HepG2 (cell line): ENCODE results near the gene CC2D1A. TPM values are rescaled to one million over a fixed set of nuclear protein-coding genes. Genes with fewer than 3 reads are reported as not detected.

Experiments used
- ATAC-seq: fragments of 200-7000 bp; cut with Tn5 transposase; 3 replicates; pipeline ENCODE4 v1.9.1; 2020; ENCODE audit warnings: mild to moderate bottlenecking, moderate library complexity
- BruUV-seq: library from RNA; stranded (reverse); fragments of 400-500 nt; replicated peaks from 2 replicates; lab custom pipeline; 2021; lab: Mats Ljungman, UMichigan
- CTCF ChIA-PET: fragments of 300-600 bp; formaldehyde crosslinking; extraction: SDS; loops from one replicate; lab custom pipeline; 2021; ENCODE audit warnings: low total read pairs, inconsistent platforms, low intra/inter-chr PET ratio; lab: Yijun Ruan, JAX
- POLR2A ChIA-PET: fragments of 350-600 bp; sonication (Branson Sonifier 250); formaldehyde crosslinking; loops from one replicate; lab custom pipeline; 2020; ENCODE audit warnings: antibody characterized with exemption, inconsistent platforms; lab: Yijun Ruan, JAX
- DNase-seq: peaks from one replicate; pipeline ENCODE4 v3.0.0-alpha.2; 2015; ENCODE audit warnings: low spot score
- FAIRE-seq: peaks from 3 replicates; lab custom pipeline; 2011; peaks lifted over from hg19 to GRCh38; lab: Jason Lieb, UNC
- H2AFZ ChIP-seq: one replicate; pipeline ENCODE4 v1.6.1; 2011; ENCODE audit warnings: low read length, inconsistent platforms
- H3K27ac ChIP-seq: fragments of 300-600 bp; 3 replicates; pipeline ENCODE4 v1.8.0; 2011; ENCODE audit warnings: mixed run types, mild to moderate bottlenecking, mixed read lengths, low read length, inconsistent platforms; ENCODE audit not compliant: insufficient read depth; ENCODE audit errors: extremely low read length
- H3K27me3 ChIP-seq, 2 experiments: fragments of 200-600 bp in 1 of 2; 2 replicates in 1 of 2; 3 replicates in 1 of 2; pipeline versions ENCODE4 v1.6.0 to v1.8.0; 2011; ENCODE audit warnings: low read length in 2 of 2, mild to moderate bottlenecking in 2 of 2, moderate library complexity in 2 of 2, inconsistent platforms in 1 of 2; ENCODE audit not compliant: insufficient read depth in 2 of 2, control insufficient read depth in 1 of 2
- H3K36me3 ChIP-seq, 2 experiments: fragments of 200-600 bp in 1 of 2; replicated peaks in 1 of 2; 2 replicates in 1 of 2; 3 replicates in 1 of 2; pipeline versions ENCODE4 v1.5.1 to v1.8.0; 2011; ENCODE audit warnings: low read length in 2 of 2, inconsistent platforms in 1 of 2; ENCODE audit not compliant: insufficient read depth in 2 of 2, control insufficient read depth in 1 of 2
- H3K4me1 ChIP-seq: 2 replicates; pipeline ENCODE4 v1.5.1; 2012; ENCODE audit warnings: low read length, inconsistent platforms; ENCODE audit not compliant: insufficient read depth
- H3K4me2 ChIP-seq: 2 replicates; pipeline ENCODE4 v1.6.0; 2011; ENCODE audit warnings: low read depth, low read length, inconsistent platforms
- H3K4me3 ChIP-seq, 3 experiments: fragments of 200-600 bp in 1 of 3; sonication (generic), shearing (Covaris generic) in 1 of 3; replicated peaks in 1 of 3; 2 replicates each; pipeline ENCODE4 v1.5.1; 2011 to 2016; ENCODE audit warnings: low read length in 3 of 3, inconsistent platforms in 2 of 3, low read depth in 2 of 3, mild to moderate bottlenecking in 2 of 3, control low read depth in 1 of 3, mixed read lengths in 1 of 3; ENCODE audit not compliant: insufficient read depth in 1 of 3
- H3K79me2 ChIP-seq: one replicate; pipeline ENCODE4 v1.6.1; 2011; ENCODE audit warnings: low read length, inconsistent platforms; ENCODE audit not compliant: insufficient read depth
- H3K9ac ChIP-seq: 2 replicates; pipeline ENCODE4 v1.6.0; 2011; ENCODE audit warnings: mild to moderate bottlenecking, low read depth, low read length, inconsistent platforms; ENCODE audit not compliant: insufficient read depth
- H3K9me3 ChIP-seq: 2 replicates; pipeline ENCODE4 v1.5.1; 2012; ENCODE audit warnings: mild to moderate bottlenecking, low read length
- H4K20me1 ChIP-seq: 2 replicates; pipeline ENCODE4 v1.6.0; 2011; ENCODE audit warnings: inconsistent platforms, mild to moderate bottlenecking, low read length, moderate library complexity; ENCODE audit not compliant: insufficient read depth
- FOXC1 ChIP-seq: sonication (generic); formaldehyde crosslinking; IDR thresholded peaks from 2 replicates; pipeline ENCODE4 v1.8.0; 2022; ENCODE audit warnings: mild to moderate bottlenecking, missing genetic modification reagents, borderline replicate concordance
- ZFP36 ChIP-seq: fragments of 150-350 bp; IDR thresholded peaks from 2 replicates; pipeline ENCODE4 v1.6.1; 2018; ENCODE audit warnings: borderline replicate concordance, low read length, low read depth; ENCODE audit not compliant: partially characterized antibody
- ZNF121 ChIP-seq: sonication (generic); formaldehyde crosslinking; IDR thresholded peaks from 2 replicates; pipeline ENCODE4 v1.5.0; 2020; ENCODE audit warnings: mild to moderate bottlenecking, missing genetic modification reagents
- ZNF281 ChIP-seq: sonication (generic); formaldehyde crosslinking; IDR thresholded peaks from 2 replicates; pipeline ENCODE4 v1.4.0; 2020; ENCODE audit warnings: missing genetic modification reagents, borderline replicate concordance
- WGBS: methylation state at CpG from one replicate; pipeline ENCODE4 v1.1.6; 2017; ENCODE audit warnings: low lambda C conversion rate; 5-methylcytosine and 5-hydroxymethylcytosine counted together
- in situ Hi-C: cut with HindIII; loops from 2 replicates; pipeline ENCODE4 v1.10.0; 2017; ENCODE audit warnings: low pct_unique_long_range_greater_than_20kb; ENCODE audit not compliant: extremely low pct_ligation_motif_present
- intact Hi-C: fragments of 100-400 bp; cut with micrococcal nuclease; formaldehyde crosslinking; loops from one replicate; pipeline ENCODE4 v1.10.0; 2022; ENCODE audit not compliant: unreplicated experiment
- polyA plus RNA-seq, 8 experiments: library from polyadenylated mRNA; depleted of rRNA in 3 of 8; stranded (reverse) in 7 of 8; unstranded in 1 of 8; fragments of >200 nt; fragmentation: Illumina TruSeq in 4 of 8; extraction: Trizol in 4 of 8; gene quantifications; 2 replicates each; pipeline versions ENCODE4 v1.2.1 to v1.2.3, GENCODE V29; 2011 to 2016; ENCODE audit warnings: low read depth in 4 of 8, missing spikeins in 1 of 8, mixed read lengths in 1 of 8; ENCODE audit not compliant: insufficient read depth in 1 of 8
- total RNA-seq, 5 experiments: library from RNA; depleted of rRNA; stranded (reverse); fragments of >200 nt; fragmentation: Illumina TruSeq; extraction: Trizol; gene quantifications; 2 replicates each; pipeline ENCODE4 v1.2.3, GENCODE V29; 2016; ENCODE audit warnings: low read depth in 1 of 5

Gene CC2D1A
- total and polyA plus RNA-seq, 2 of the 13 experiments (the other 11 are each of a cell fraction or from before 2014, with no cell fraction given) = 9.7 to 11.5 TPM

GRCh38 chr19:13859361-13859880, 46.6 kb upstream of the CC2D1A start:
- no TSS peak for BruUV-seq
- H2AFZ ChIP-seq = no peak overlapping the region
- no peak overlapping the region for H3K4me2 ChIP-seq
- WGBS = 67% methylated on average over 3 of the region's 3 CpGs
- H4K20me1 ChIP-seq = no peaks in the 10 kb centered on the region
- no peaks in the 10 kb centered on the region for H3K79me2 ChIP-seq
- POLR2A ChIA-PET = interaction anchor here (1.8 to 3.4 kb wide), 2 partner anchors 12 kb away, joined by 15 to 26 read pairs; no protein-coding TSS in a partner anchor
- DNase-seq (no peak), ATAC-seq (no peak), FAIRE-seq (no peak)
- no peaks in the 10 kb centered on the region for H3K9me3 ChIP-seq
- intact Hi-C loops (no loop called here), in situ Hi-C loops (no loop called here)
- TF ChIP-seq ZNF281 (peak; percentile 61; the same call in 1 of the 2 replicates), ZFP36 (peak; percentile 75), FOXC1 (no peak), ZNF121 (CRISPR knock-in tag) (peak; percentile 79)
- H3K36me3 ChIP-seq = no peaks in the 10 kb centered on the region
- H3K27me3 ChIP-seq = peaks cover 0 to 5% of the 10 kb centered on the region in 2 experiments; a peak in 1 of 5 replicates
- H3K4me1 ChIP-seq = peaks cover 24% of the 10 kb centered on the region
- H3K4me3 ChIP-seq = no peak overlapping the region
- H3K9ac ChIP-seq = no peak overlapping the region
- CTCF ChIA-PET = no interaction called here
- H3K27ac ChIP-seq = no peak overlapping the region
